ENCODE data around the gene POC1A.

The POC1A gene

GRCh38 chr3:52041118-52041731, 113.0 kb downstream of the POC1A start:
- H3K79me2 ChIP-seq (ENCODE audit: insufficient read depth, low read depth) = no peaks in the 10 kb centered on the region
- H3K4me1 ChIP-seq (ENCODE audit: low read depth, poor library complexity, severe bottlenecking) = no peaks in the 10 kb centered on the region
- H4K20me1 ChIP-seq (ENCODE audit: insufficient read depth) = no peaks in the 10 kb centered on the region
- no peak overlapping the region for H3K4me3 ChIP-seq (IDR thresholded peaks at IDR 0.05; ENCODE audit: insufficient read depth, low read depth, low read length)
- H3K9ac ChIP-seq = no peak overlapping the region
- H2AFZ ChIP-seq (ENCODE audit: low read depth) = no peak overlapping the region
- H3K27me3 ChIP-seq (ENCODE audit: insufficient read depth, low read depth) = peaks cover 3% of the 10 kb centered on the region; the same call in 1 of the 2 replicates
- H3K27ac ChIP-seq = no peak overlapping the region
- no peak for TF ChIP-seq CTCF (conservative IDR thresholded peaks at IDR 0.05; ENCODE audit: low read depth, low read length)
- no peak overlapping the region for H3K4me2 ChIP-seq
- no peaks in the 10 kb centered on the region for H3K36me3 ChIP-seq (ENCODE audit: insufficient read depth)

GRCh38 chr3:52040600-52040999, 113.6 kb downstream of the POC1A start:
- no peak overlapping the region for H3K4me2 ChIP-seq
- no peaks in the 10 kb centered on the region for H3K36me3 ChIP-seq (ENCODE audit: insufficient read depth)
- H3K4me1 ChIP-seq (ENCODE audit: low read depth, poor library complexity, severe bottlenecking) = no peaks in the 10 kb centered on the region
- H3K79me2 ChIP-seq (ENCODE audit: insufficient read depth, low read depth) = no peaks in the 10 kb centered on the region
- no peak overlapping the region for H3K9ac ChIP-seq
- no peak overlapping the region for H3K27ac ChIP-seq
- H4K20me1 ChIP-seq (ENCODE audit: insufficient read depth) = no peaks in the 10 kb centered on the region
- no peak overlapping the region for H3K4me3 ChIP-seq (IDR thresholded peaks at IDR 0.05; ENCODE audit: insufficient read depth, low read depth, low read length)
- no peak for TF ChIP-seq CTCF (conservative IDR thresholded peaks at IDR 0.05; ENCODE audit: low read depth, low read length)
- no peak overlapping the region for H2AFZ ChIP-seq (ENCODE audit: low read depth)
- H3K27me3 ChIP-seq (ENCODE audit: insufficient read depth, low read depth) = peaks cover 3% of the 10 kb centered on the region; the same call in 1 of the 2 replicates

GRCh38 chr3:52039846-52040245, 114.4 kb downstream of the POC1A start:
- Histone ChIP-seq H3K4me2 (no peak overlapping the region), H3K36me3 (ENCODE audit: insufficient read depth) (no peaks in the 10 kb centered on the region), H2AFZ (ENCODE audit: low read depth) (no peak overlapping the region), H4K20me1 (ENCODE audit: insufficient read depth) (no peaks in the 10 kb centered on the region), H3K4me3 (IDR thresholded peaks at IDR 0.05; ENCODE audit: insufficient read depth, low read depth, low read length) (no peak overlapping the region), H3K9ac (no peak overlapping the region), H3K27ac (no peak overlapping the region), H3K79me2 (ENCODE audit: insufficient read depth, low read depth) (no peaks in the 10 kb centered on the region), H3K27me3 (ENCODE audit: insufficient read depth, low read depth) (peaks cover 3% of the 10 kb centered on the region; the same call in 1 of the 2 replicates), H3K4me1 (ENCODE audit: low read depth, poor library complexity, severe bottlenecking) (no peaks in the 10 kb centered on the region)
- TF ChIP-seq CTCF (conservative IDR thresholded peaks at IDR 0.05; ENCODE audit: low read depth, low read length) = no peak

- H2AFZ ChIP-seq (ENCODE audit: low read depth) = no peak overlapping the region
- H3K4me2 ChIP-seq = no peak overlapping the region
- H3K9ac ChIP-seq = no peak overlapping the region
- no peak for TF ChIP-seq CTCF (conservative IDR thresholded peaks at IDR 0.05; ENCODE audit: low read depth, low read length)
- no peaks in the 10 kb centered on the region for H3K36me3 ChIP-seq (ENCODE audit: insufficient read depth)
- H3K27ac ChIP-seq = no peak overlapping the region
- no peak overlapping the region for H3K4me3 ChIP-seq (IDR thresholded peaks at IDR 0.05; ENCODE audit: insufficient read depth, low read depth, low read length)
- peaks cover 3% of the 10 kb centered on the region; the same call in 1 of the 2 replicates for H3K27me3 ChIP-seq (ENCODE audit: insufficient read depth, low read depth)
- H4K20me1 ChIP-seq (ENCODE audit: insufficient read depth) = no peaks in the 10 kb centered on the region
- H3K4me1 ChIP-seq (ENCODE audit: low read depth, poor library complexity, severe bottlenecking) = no peaks in the 10 kb centered on the region
- H3K79me2 ChIP-seq (ENCODE audit: insufficient read depth, low read depth) = no peaks in the 10 kb centered on the region
These were observed 114.8 kb downstream of the POC1A start for GRCh38 chr3:52039426-52039825.

Data from KMS-11 (cell line).